Measurements from ENCODE around the gene IER2. TPM values are rescaled to one million over a fixed set of nuclear protein-coding genes. Genes with fewer than 3 reads are reported as not detected.
A peak's percentile ranks its signal among the peaks of the same experiment; 100 is the strongest.

Gene IER2
- total RNA-seq, 1 experiment from 2014 or later, result 13.6 TPM

GRCh38 chr19:13118424-13119193 lies 31.6 kb upstream of the IER2 start:
- DNase-seq (ENCODE audit: low read depth), result no peak

- DNase-seq (ENCODE audit: low read depth), result no peak
These were observed 30.6 kb upstream of the IER2 start for GRCh38 chr19:13119627-13120026.

GRCh38 chr19:13120031-13120430 lies 30.2 kb upstream of the IER2 start:
- DNase-seq (ENCODE audit: low read depth), result no peak

GRCh38 chr19:13120817-13121216 lies 29.4 kb upstream of the IER2 start:
- DNase-seq (ENCODE audit: low read depth), result no peak

GRCh38 chr19:13121551-13122274 lies 28.5 kb upstream of the IER2 start:
- no peak for DNase-seq (ENCODE audit: low read depth)

GRCh38 chr19:13122275-13122878 lies 27.8 kb upstream of the IER2 start:
- DNase-seq (ENCODE audit: low read depth), result no peak

- no peak for DNase-seq (ENCODE audit: low read depth)
These were observed 26.9 kb upstream of the IER2 start for GRCh38 chr19:13122980-13123957.

GRCh38 chr19:13127051-13127450 lies 23.2 kb upstream of the IER2 start:
- DNase-seq (ENCODE audit: low read depth), result no peak

GRCh38 chr19:13127811-13128575 lies 22.2 kb upstream of the IER2 start:
- DNase-seq (ENCODE audit: low read depth), result no peak

GRCh38 chr19:13128583-13128982 lies 21.6 kb upstream of the IER2 start:
- DNase-seq (ENCODE audit: low read depth), result no peak

GRCh38 chr19:13129384-13129783 lies 20.8 kb upstream of the IER2 start:
- no peak for DNase-seq (ENCODE audit: low read depth)

GRCh38 chr19:13130886-13131490 lies 19.2 kb upstream of the IER2 start:
- DNase-seq (ENCODE audit: low read depth), result no peak

- peak; percentile 58 for DNase-seq (ENCODE audit: low read depth)
These were observed 17.6 kb upstream of the IER2 start for GRCh38 chr19:13132471-13133180.

- no peak for DNase-seq (ENCODE audit: low read depth)
These were observed 16.9 kb upstream of the IER2 start for GRCh38 chr19:13133241-13133870.

- DNase-seq (ENCODE audit: low read depth), result no peak
These were observed 15.6 kb upstream of the IER2 start for GRCh38 chr19:13134626-13135025.

- DNase-seq (ENCODE audit: low read depth), result no peak
These were observed 14.8 kb upstream of the IER2 start for GRCh38 chr19:13135068-13136062.

- DNase-seq (ENCODE audit: low read depth), result no peak
These were observed 12.9 kb upstream of the IER2 start for GRCh38 chr19:13137290-13137794.

All from LHCN-M2 (cell line).